A549 (cell line): ENCODE results near the gene CEBPZ.

Experiments
- CBX8 ChIP-seq: fragments of 200-600 bp; sonication (generic); IDR thresholded peaks from 2 replicates; pipeline ENCODE4 v1.6.1; 2016
- CTCF ChIP-seq: fragments of >200 bp; sonication (Bioruptor Twin); formaldehyde crosslinking; IDR thresholded peaks from 3 replicates; pipeline ENCODE4 v1.5.1; 2016
- EHMT2 ChIP-seq: fragments of 200-600 bp; sonication (generic); IDR thresholded peaks from 2 replicates; pipeline ENCODE4 v1.6.1; 2016; ENCODE audit warnings: antibody characterized with exemption, low read depth, mild to moderate bottlenecking, moderate library complexity
- ELK1 ChIP-seq: fragments of 150-350 bp; IDR thresholded peaks from 2 replicates; pipeline ENCODE4 v1.6.1; 2014; ENCODE audit warnings: low read depth, mild to moderate bottlenecking, low read length
- GATA3 ChIP-seq: IDR thresholded peaks from 2 replicates; pipeline ENCODE4 v1.6.1; 2012; ENCODE audit warnings: borderline replicate concordance
- MAX ChIP-seq: IDR thresholded peaks from 2 replicates; pipeline ENCODE4 v1.6.1; 2012
- RFX5 ChIP-seq: fragments of 450-650 bp; IDR thresholded peaks from 2 replicates; pipeline ENCODE4 v1.7.1; 2014; ENCODE audit warnings: antibody characterized with exemption, mild to moderate bottlenecking, moderate library complexity
- RNF2 ChIP-seq: fragments of 200-600 bp; sonication (generic); IDR thresholded peaks from 2 replicates; pipeline ENCODE4 v1.6.1; 2016; ENCODE audit warnings: low read depth, mild to moderate bottlenecking, antibody characterized with exemption, moderate library complexity, borderline replicate concordance
- SREBF2 ChIP-seq: fragments of 450-650 bp; IDR thresholded peaks from 2 replicates; pipeline ENCODE4 v1.6.1; 2014; ENCODE audit warnings: mild to moderate bottlenecking, moderate library complexity
- TF ChIP-seq, protein P1 (sequence below): IDR thresholded peaks from 2 replicates; pipeline ENCODE4 v1.6.1; 2012
- TF ChIP-seq, protein P2 (sequence below): fragments of >200 bp; sonication (Bioruptor Twin); formaldehyde crosslinking; IDR thresholded peaks from 3 replicates; pipeline ENCODE4 v1.6.1; 2016

DNA sequence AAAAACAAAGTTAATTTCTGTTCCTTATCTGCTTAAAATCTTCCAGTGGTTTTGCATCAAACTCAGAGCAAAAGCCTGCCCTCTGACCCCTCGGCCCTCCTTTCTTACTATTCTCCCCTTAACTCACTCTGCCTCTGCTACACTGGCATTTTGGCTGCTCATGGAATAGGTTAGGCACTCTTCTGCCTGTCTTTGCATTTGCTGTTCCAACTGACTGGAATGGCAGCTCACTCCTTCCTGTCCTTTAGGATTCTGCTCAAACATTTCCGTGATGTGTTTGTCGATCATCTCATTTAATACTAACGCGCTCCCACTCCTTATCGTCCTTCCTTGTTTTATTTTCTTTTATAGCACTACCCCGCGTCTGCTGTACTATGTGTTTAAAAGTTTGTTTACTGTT lies 815 bp downstream of the CEBPZ start:
- TF ChIP-seq CTCF (no peak), GATA3 (no peak), RNF2 (no peak), SREBF2 (no peak), MAX (no peak), EHMT2 (no peak), RFX5 (no peak), CBX8 (no peak), ELK1 (no peak)
- TF ChIP-seq, protein P1, sequence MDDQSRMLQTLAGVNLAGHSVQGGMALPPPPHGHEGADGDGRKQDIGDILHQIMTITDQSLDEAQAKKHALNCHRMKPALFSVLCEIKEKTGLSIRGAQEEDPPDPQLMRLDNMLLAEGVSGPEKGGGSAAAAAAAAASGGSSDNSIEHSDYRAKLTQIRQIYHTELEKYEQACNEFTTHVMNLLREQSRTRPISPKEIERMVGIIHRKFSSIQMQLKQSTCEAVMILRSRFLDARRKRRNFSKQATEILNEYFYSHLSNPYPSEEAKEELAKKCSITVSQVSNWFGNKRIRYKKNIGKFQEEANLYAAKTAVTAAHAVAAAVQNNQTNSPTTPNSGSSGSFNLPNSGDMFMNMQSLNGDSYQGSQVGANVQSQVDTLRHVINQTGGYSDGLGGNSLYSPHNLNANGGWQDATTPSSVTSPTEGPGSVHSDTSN = no peak
- TF ChIP-seq, protein P2, sequence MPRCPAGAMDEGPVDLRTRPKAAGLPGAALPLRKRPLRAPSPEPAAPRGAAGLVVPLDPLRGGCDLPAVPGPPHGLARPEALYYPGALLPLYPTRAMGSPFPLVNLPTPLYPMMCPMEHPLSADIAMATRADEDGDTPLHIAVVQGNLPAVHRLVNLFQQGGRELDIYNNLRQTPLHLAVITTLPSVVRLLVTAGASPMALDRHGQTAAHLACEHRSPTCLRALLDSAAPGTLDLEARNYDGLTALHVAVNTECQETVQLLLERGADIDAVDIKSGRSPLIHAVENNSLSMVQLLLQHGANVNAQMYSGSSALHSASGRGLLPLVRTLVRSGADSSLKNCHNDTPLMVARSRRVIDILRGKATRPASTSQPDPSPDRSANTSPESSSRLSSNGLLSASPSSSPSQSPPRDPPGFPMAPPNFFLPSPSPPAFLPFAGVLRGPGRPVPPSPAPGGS = no peak
